Measurements from ENCODE around the gene TLX2. TPM values are rescaled to one million over a fixed set of nuclear protein-coding genes. Genes with fewer than 3 reads are reported as not detected.

The TLX2 gene
- total and polyA plus RNA-seq, 2 of the 13 experiments (the other 11 are each of a cell fraction or from before 2014, with no cell fraction given), result 0.05 to 0.20 TPM

DNA sequence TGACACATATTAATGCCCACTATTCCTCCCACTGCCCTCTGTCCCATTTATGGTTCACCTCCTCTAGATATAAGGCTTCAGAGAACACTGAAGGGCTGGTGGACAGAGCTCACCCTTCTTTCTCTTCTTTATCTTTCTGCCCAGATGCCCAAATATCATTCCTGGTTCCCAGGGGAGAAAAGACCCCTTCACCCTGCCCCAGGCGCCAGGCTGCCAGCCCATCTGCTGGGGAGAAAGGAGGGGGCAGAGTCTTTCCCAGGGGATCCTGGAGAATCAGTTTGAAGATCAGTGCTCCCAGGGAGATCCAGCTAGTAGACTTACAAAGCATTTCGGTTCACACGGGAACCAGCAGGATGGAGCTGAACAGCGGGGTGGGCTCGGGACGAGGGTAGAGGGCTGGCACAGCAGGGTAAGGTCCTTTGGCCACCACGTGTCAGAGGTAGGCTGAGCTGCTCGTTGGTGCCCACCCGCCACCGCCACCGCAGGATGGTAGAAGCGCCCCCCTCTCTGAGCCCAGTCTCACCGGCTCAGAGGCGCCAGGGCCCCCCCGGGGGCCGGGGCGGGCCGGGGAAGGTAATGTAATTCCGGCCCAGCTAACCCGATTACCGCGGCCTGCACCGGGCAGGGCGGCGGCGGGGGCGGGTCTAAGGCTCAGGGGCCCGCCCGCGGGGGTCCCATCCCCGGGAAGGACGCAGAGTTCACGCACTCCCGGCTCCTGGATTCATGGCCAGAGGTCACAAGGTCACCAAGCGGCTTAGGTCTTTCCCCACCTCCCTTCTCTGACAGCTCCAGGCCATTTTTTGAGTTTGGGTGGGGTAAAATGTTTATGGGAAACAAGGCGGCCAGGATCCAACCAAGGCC is 1.3 kb upstream of the TLX2 start (continued):
- no peak for TF ChIP-seq JUND (CRISPR knock-in tag; IDR thresholded peaks at IDR 0.05)
- TF ChIP-seq, protein P1, sequence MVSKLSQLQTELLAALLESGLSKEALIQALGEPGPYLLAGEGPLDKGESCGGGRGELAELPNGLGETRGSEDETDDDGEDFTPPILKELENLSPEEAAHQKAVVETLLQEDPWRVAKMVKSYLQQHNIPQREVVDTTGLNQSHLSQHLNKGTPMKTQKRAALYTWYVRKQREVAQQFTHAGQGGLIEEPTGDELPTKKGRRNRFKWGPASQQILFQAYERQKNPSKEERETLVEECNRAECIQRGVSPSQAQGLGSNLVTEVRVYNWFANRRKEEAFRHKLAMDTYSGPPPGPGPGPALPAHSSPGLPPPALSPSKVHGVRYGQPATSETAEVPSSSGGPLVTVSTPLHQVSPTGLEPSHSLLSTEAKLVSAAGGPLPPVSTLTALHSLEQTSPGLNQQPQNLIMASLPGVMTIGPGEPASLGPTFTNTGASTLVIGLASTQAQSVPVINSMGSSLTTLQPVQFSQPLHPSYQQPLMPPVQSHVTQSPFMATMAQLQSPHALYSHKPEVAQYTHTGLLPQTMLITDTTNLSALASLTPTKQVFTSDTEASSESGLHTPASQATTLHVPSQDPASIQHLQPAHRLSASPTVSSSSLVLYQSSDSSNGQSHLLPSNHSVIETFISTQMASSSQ (IDR thresholded peaks at IDR 0.05; ENCODE audit: low read depth), result no peak
- TF ChIP-seq, protein P1 (CRISPR knock-in tag; IDR thresholded peaks at IDR 0.05; ENCODE audit: borderline replicate concordance), result no peak
- TF ChIP-seq, protein P2, sequence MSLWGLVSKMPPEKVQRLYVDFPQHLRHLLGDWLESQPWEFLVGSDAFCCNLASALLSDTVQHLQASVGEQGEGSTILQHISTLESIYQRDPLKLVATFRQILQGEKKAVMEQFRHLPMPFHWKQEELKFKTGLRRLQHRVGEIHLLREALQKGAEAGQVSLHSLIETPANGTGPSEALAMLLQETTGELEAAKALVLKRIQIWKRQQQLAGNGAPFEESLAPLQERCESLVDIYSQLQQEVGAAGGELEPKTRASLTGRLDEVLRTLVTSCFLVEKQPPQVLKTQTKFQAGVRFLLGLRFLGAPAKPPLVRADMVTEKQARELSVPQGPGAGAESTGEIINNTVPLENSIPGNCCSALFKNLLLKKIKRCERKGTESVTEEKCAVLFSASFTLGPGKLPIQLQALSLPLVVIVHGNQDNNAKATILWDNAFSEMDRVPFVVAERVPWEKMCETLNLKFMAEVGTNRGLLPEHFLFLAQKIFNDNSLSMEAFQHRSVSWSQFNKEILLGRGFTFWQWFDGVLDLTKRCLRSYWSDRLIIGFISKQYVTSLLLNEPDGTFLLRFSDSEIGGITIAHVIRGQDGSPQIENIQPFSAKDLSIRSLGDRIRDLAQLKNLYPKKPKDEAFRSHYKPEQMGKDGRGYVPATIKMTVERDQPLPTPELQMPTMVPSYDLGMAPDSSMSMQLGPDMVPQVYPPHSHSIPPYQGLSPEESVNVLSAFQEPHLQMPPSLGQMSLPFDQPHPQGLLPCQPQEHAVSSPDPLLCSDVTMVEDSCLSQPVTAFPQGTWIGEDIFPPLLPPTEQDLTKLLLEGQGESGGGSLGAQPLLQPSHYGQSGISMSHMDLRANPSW (CRISPR knock-in tag; IDR thresholded peaks at IDR 0.05; ENCODE audit: borderline replicate concordance), result peak; percentile 49; the same call in 1 of the 2 replicates
- TF ChIP-seq GTF3A (CRISPR knock-in tag; conservative IDR thresholded peaks at IDR 0.05), result no peak
- no peak for TF ChIP-seq ZNF496 (CRISPR knock-in tag; IDR thresholded peaks at IDR 0.05; ENCODE audit: insufficient replicate concordance)
- no peak for TF ChIP-seq MIER2 (CRISPR knock-in tag; IDR thresholded peaks at IDR 0.05)
- TF ChIP-seq, protein P3, sequence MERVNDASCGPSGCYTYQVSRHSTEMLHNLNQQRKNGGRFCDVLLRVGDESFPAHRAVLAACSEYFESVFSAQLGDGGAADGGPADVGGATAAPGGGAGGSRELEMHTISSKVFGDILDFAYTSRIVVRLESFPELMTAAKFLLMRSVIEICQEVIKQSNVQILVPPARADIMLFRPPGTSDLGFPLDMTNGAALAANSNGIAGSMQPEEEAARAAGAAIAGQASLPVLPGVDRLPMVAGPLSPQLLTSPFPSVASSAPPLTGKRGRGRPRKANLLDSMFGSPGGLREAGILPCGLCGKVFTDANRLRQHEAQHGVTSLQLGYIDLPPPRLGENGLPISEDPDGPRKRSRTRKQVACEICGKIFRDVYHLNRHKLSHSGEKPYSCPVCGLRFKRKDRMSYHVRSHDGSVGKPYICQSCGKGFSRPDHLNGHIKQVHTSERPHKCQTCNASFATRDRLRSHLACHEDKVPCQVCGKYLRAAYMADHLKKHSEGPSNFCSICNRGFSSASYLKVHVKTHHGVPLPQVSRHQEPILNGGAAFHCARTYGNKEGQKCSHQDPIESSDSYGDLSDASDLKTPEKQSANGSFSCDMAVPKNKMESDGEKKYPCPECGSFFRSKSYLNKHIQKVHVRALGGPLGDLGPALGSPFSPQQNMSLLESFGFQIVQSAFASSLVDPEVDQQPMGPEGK (CRISPR knock-in tag; IDR thresholded peaks at IDR 0.05), result peak; percentile 98
- TF ChIP-seq NFYB (CRISPR knock-in tag; IDR thresholded peaks at IDR 0.05), result no peak
- no peak for TF ChIP-seq GPBP1L1 (CRISPR knock-in tag; IDR thresholded peaks at IDR 0.05)
- TF ChIP-seq FOXC1 (CRISPR knock-in tag; IDR thresholded peaks at IDR 0.05; ENCODE audit: borderline replicate concordance), result peak; percentile 58; the same call in 1 of the 2 replicates
- 0 out of 2 replicates have a peak, but pooled peaks have one; percentile 9 for TF ChIP-seq ZNF225 (CRISPR knock-in tag; IDR thresholded peaks at IDR 0.05)
- TF ChIP-seq FLYWCH1 (CRISPR knock-in tag; IDR thresholded peaks at IDR 0.05), result no peak
- no peak for TF ChIP-seq KAT2B (IDR thresholded peaks at IDR 0.05; ENCODE audit: borderline replicate concordance, low read depth, low read length)
- TF ChIP-seq ATF2 (CRISPR knock-in tag; IDR thresholded peaks at IDR 0.05), result no peak
- TF ChIP-seq FOXK2 (IDR thresholded peaks at IDR 0.05), result no peak

Measured in HepG2 (cell line).